Islet of Langerhans (tissue), 1 donor: ENCODE results near the gene GRIP1.

Source experiments
- FAIRE-seq: peaks from one replicate; lab custom pipeline; 2011; peaks lifted over from hg19 to GRCh38; lab: Jason Lieb, UNC

Gene GRIP1

DNA sequence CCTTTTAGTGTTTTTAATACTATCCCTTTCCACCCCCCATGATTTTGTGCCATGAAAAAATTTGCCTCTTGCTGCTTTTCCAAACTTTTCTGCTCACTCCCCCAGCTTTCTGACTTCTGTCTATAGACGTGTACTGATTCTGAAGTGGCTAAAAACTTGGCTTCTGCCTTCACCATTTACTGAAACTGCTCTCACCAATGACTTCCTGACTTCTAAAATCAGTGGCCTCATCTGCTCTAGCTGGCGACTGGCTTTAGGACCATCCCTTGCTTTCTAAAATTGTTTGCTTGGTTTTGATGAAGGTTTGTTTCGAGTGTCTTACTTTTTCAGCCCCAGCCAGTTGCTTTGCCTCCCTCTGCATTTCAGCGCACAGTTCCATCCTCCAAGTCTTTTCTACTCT, 231.2 kb downstream of the GRIP1 start:
- no peak for FAIRE-seq

DNA sequence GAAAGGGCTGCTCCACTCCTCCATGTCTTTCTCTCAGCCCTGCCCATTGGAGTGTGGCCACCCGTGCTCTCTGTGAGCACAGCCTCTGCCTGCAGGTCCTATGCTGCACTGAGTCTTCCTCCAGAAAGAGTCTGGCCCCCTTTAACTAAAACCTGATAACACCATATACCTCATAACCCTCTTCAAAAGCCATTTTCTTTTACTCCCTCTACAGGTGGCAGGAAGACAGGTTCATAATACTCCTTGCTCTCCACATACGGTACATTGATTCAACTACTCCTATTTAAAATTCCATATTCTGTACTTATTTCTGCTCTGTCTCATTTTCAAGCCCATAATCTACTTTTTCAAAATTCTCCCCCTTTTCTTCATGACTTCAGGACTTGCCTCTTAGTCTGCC, 232.6 kb downstream of the GRIP1 start:
- FAIRE-seq, result no peak

DNA sequence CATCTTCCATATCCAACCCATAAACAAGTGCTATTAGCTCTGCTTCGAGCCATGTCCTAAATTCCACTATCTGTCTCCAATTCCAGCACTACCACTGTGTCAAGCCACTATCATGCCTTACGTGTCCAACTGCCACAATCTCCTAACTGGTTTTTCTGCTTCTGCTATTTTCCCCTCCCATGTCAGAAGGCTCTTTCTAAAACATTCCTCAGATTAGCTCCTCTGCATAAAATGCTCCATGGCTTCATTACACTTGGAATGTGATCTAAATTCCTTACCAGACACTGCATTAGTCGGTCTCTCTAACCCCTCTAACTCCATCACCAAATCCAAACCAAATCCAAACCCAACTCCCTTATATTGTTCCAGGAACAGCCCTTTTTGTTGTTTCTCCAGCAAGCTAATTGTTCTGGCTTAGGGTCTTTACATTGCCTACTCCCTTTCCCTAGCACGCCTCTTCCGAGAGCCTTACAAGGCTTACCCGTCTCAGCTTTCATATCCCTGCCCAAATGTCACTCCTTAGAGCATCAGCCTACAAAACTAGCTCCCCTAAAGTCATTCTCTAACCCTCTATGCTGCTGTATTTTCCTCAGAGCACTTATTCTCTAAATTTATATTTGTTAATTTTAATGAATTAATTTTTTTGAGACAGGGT, 236.8 kb downstream of the GRIP1 start:
- no peak for FAIRE-seq

DNA sequence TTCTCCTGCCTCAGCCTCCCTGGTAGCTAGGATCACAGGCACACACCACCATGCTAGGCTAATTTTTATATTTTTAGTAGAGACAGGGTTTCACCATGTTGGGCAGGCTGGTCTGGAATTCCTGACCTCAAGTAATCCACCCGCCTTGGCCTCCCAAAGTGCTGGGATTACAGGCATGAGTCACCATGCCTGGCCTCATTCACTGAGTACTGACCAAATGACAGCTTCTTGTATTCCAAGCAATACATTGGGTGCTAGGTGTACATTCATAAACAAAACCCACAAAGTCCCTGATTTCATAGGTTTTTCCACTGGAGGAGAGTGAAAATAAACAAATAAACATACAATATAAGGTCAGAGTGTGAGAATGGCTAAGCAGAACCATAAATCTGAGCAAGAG, 240.3 kb downstream of the GRIP1 start:
- FAIRE-seq, result no peak

DNA sequence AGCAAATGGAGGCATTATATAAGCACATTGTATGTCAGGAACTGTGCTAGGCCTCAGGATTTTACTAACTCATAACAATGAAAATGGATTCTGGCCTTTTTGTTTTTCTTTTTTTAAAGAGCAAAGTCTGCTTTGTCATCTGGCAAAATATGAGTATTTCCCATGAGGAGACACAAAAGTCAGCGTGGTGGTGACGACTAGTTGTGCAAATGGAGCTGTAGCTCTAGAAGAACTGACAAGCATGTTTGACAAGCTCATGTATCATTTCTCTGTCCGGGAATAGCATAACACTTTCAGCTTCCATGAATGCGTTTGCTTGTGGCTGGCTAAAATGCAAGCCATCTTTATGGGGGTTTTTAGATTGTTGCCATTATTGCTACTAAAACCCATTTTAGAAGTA, 248.8 kb downstream of the GRIP1 start:
- no peak for FAIRE-seq

DNA sequence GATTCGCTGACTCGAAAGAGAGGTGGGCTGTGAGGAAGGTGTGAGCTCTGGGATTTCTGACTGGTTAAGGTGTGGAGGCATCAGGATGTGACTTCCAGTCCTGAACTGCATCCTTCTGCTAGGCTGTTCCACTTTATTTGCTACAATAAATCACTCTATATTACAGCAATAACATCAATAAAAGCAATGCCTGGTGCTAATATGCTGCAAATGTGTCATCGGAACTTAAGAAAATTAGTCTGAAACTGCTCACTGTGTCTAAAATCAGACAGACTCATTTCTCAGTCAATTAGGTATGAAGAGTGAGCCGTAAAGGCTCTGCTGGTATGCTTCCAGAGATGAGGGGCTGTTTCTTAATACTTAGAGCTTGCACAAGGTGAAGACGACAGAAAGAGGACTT, 250.0 kb downstream of the GRIP1 start:
- FAIRE-seq, result no peak

DNA sequence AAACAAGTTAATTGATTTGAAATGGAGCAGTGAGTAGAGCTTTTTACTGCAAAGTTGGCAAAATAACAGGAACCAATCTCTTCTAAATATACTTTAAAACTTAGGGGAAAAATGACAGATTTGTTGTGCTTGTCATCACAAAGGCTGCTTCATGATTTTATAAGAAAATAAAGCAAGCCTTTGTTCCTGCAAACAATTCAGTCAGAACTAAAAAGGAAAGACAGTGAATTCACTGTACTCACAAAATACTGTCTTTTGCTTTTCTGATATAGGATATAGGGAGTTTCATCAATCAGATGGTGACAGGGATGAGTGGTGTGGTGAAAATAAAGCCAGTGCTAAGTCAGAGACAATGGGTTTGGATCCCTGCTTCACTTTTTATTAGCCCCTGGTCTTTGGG, 250.6 kb downstream of the GRIP1 start:
- FAIRE-seq, result no peak

DNA sequence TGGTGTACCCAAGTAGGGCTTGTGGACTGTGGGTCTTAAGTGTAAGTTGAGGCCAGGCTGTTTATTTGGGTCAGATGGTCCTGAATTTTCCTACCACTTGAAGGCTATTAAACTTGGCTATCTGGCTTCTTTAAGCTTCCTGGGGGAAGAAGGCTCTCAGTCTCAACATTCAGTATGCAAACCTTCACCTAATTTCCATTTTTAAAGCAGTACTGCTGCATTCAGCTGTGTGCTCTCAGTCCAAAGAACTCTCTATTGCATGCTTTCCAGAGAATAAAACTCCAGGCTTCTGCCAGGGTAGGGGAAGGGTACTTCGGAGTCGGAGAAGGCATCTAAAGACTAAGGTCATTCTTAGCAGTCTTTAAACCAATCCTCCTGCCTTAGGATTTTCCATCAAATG, 252.2 kb downstream of the GRIP1 start:
- no peak for FAIRE-seq

DNA sequence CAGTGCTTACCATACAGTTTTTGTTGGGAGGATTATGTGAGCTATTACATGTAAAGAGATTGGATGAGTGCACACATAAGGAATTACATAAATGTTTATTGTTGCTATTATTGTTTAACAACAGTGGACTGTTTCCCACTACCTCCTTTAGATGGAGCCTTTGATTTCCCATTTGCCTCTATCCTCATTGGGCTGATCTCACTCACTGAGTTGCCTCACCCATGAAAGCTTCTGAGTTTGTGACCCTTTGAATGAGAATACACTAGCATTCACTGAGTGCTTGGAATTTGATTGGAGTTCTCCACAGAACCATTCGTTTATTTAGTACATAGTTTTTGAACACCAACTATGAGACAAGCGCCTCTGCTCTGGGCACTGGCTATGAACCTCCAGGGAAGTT, 255.6 kb downstream of the GRIP1 start:
- no peak for FAIRE-seq

DNA sequence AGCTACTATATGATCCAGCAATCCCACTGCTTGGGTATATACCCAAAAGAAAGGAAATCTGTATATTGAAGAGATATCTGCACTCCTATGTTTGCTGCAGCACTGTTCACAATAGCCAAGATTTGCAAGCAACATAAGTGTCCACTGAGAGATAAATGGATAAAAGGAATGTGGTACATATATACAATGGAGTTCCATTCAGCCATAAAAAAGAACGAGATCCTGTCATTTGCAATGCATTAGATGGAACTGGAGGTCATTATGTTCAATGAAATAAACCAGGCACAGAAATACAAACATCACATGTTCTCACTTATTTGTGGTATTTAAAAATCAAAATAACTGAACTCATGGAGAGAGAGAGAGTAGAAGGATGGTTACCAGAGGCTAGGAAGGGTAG, 260.0 kb downstream of the GRIP1 start:
- no peak for FAIRE-seq

DNA sequence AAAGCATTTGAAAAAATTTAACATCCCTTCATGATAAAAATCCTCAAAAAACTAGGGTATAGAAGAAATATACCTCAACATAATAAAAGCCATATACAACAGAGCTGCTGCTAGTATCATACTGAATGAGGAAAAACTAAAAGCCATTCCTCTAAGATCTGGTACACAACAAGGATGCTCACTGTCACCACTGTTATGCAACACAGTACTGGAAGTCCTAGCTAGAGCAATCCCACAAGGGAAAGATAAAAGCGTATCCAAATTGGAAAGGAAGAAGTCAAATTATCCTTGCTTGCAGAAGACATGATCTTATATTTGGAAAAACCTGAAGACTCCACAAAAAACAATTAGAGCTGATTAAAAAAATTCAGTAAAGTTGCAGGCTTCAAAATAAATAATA, 261.7 kb downstream of the GRIP1 start:
- FAIRE-seq, result no peak

DNA sequence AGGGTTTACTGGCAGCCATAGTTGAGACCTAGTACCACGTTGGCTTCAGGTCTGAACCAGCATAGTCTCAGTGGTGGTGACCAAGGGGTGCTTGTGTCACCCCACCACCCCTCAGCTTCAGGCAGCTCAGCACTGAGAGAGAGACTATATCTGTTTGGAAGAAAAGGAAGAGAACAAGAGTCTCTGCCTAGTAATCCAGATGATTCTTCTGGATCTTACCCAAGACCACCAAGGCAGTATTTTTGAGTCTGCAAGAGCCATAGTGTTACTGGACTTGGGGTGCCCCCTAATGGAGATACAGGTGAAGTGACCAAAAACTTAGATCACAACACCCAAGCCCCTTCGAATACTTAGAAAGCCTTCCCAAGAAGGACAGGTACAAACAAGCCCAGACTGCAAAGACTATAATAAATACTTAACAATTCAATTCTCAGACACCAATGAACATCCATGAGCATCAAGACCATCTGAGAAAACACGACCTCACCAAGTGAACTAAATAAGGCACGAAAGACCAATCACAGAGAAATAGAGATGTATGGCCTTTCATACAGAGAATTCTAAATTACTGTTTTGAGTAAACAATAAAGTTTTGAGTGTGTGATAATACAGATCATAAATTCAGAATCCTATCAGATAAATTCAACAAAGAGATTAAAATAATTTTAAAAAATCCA, 269.5 kb downstream of the GRIP1 start:
- peak; percentile 51 for FAIRE-seq

DNA sequence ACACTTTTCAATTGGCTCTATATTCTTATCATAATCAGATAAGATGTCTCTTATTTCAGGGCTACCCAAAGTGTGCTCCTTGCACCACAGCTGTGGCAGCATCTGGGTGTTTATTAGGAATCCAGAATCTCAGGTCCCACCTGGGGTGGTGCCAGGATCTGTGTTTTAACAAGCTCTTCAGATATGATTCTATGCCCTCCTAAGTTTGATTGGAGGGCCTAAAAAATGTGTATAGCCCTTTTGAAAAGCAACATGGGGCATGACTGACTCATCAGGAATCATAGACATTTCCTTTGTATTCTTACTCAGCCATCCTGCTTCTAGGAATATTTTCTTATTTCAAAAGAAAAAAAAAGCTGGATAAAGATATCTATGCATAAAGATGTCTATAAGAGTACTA, 273.5 kb downstream of the GRIP1 start:
- FAIRE-seq, result no peak

DNA sequence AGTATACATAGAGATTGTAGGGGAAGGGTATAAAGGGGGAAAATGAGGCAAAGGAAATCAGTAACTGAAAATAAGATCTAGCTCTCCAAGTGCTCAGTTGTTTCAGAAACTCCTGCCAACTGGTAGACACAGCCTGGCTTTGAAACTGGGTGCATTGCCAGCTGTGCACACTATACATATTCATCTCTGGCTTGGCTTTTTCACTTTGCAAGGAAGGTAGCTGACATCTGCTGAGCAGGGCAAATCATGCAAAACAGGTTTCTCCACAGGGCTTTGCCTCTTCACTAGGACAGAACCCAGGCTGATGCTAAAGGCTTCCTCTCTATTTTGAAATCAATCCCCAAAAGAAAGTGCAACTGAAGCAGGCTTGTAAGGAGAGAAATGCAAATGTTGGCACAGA, 275.1 kb downstream of the GRIP1 start:
- no peak for FAIRE-seq

DNA sequence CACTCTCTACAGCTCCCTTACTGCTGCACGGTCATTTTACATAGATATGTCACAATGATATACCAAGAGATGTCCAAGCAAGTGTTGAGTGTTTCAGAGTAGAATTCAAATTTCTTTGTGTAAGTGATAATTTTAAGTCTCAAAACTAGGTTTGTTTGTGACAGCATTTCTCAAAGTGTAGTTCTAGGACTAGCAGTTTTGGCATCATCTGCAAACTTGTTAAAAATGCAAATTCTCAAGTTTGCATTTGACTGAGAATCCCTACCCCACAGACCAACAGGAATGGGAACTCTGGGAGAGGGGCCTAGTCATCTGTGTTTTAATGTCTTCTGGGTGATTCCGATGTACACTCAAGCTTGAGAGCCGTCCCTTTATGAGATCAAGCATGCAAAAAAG, 279.0 kb downstream of the GRIP1 start:
- FAIRE-seq, result no peak

DNA sequence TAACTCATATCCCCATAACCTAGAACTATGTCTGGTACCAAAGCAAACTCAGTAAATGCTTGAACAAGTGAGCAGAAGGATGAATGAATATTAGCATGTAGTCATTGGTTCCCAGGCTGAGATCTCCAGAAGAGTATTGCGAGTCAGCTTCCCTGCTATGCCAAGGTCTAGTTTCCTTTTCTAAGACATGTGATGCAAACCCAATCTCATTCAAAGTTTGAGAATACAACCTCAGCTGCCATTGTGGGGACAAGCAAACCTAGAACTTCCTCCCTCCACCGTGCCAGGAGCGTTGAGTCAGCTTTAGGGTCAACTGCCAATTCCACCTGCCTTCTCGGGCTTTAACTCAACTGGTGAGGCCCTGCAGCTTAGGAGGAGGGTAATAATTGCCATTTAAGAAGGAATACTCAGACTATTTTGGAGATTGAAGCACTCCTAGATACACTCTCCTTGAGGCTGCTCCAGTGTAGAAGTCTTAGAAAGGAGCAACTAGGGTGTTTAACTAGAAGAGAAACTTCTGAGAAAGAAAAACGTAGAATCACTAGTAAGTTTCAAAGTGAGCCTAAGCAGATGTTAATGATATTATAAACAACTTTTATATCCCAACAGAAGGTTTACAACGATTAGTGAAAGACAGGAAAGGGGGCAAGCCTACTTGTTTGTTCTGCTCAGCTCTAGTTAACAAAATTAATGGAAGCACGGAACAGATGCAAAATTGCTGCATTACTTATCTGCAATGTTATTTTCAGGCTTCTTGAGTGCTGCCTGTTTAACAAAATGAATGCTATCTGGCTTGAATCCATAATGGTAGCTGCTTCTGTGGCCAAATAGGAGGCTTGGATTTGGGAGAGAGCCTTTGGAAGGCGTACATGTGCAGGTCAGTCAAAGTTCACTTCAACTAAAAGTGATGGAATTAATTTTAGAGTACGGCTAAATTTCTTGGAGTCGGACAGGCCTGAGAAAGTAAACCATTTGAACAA, 279.7 kb downstream of the GRIP1 start:
- FAIRE-seq, result no peak

DNA sequence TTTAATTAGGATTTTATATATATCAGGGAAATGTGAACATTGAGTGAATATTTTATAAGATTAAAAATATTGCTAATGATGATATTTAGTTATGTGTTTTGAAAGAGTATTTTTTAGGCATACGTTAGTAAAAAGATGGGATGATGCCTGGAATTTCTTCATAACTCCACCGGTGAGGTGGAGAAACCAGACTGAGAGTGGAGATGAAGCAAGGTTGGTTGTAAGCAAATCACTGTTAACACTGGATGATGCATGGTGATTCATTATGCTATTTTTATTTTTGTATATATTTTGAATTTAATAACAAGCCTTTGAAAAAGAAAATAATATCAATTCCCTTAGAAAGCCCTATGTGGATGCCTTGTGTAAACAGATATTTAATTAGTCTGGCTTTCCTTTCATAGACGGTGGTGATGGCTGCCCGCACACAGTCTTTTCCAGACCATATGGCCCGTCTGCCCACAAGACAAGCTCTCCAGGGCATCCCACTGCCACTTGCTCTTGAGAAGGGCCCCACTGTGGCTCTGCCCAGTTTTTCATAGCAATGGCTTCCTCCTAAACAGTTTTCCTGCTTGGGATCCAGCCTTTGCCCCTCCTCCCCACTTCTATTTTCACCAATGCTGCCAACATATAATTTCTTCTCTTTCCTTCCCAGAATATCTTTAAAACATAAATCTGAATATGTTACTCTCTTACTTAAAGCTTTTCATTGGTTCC, 281.1 kb downstream of the GRIP1 start:
- FAIRE-seq, result no peak

DNA sequence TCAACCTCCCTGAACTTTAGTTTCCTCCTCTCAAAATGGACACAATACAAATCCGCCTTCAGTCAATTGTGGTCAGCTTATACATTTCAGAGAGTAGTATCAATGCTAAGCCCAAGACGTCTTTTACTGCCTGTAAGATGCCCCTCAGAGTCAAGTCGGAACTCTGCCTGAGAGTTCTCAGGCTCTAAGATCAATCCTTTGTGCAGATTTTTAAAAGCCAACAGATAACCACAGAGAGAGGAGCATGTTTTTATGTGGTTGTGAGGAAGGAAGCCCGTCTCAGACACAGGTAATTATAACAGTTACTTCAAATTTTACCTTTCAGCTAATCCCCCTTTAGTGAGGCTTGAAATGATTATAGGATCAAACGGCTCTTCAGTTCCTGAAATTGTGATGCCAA, 285.0 kb downstream of the GRIP1 start:
- FAIRE-seq, result no peak

DNA sequence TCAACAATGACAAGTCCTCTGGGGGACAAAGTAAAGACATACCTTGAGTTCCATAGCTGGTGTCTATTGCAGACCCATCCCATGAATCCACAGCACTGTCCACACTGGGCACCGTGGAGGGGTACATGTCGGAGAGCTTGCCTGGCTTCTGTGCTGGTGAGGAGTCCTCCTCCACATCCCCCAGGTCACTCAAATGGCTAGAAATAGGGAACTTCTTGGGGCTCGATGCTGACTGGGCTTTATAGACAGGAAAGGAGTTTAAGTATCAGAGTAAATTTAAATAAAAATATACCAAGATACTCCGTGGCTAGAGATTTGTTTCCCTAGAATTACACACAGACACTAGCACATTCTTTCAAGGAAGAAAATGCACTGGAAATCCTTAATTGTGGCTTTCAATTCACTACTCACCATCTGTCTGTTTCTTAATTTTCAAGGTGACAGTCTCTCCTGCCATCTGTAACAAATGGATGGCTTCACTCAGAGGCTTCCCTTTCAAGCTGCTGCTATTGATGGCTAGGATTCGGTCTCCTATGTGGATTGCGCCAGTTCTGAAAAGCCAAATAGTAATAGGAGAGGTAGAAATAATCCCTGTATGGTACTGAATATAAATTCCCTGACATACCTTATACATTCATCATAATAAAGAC, 286.5 kb downstream of the GRIP1 start:
- FAIRE-seq, result no peak

DNA sequence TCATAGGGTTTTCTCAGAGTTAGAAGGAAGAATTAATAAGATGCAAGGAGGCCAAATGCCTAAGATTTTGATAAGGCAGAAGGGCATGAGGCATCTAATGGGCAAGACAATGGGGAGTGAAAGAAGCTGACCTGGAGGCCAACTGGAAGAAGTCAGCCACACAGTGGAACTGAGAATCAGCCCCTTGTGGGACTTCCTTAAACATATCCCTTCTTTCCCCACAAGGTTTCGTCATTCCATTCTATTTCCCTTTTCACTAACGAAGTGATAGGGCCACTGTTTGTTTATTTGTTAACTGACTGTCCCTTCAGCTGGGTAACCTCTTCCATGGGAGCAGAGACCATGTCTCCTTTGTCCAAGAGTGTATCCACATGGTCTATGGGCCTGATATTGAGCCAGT, 290.4 kb downstream of the GRIP1 start:
- no peak for FAIRE-seq

DNA sequence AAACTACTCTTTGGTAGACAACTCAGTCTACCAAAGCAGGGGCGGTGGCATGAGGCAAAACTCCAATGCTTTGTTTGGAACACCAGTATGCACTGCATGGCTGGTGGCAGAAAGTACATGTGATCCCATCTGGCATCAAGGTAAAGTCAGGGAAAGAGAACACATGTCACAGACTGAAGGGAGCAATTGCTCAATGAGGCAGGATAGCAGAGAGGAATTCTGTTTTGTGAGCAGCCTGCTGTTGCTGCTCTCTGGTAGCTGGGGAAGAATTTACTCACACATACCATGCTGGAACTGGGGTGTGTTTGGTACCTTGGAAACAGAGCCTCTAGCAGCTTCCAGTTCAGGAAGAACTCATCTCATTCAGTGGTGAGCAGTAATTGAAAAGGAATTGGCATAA, 291.8 kb downstream of the GRIP1 start:
- no peak for FAIRE-seq
